CD4-positive, alpha-beta T cell treated with Interleukin-21 for 1 hour (primary cell): ENCODE data around the gene IQCB1.

Source experiments
- DNase-seq: peaks from one replicate; pipeline ENCODE4 v3.0.0-alpha.2; 2020

IQCB1 gene

GRCh38 chr3:121740896-121741295, 94.0 kb downstream of the IQCB1 start:
- no peak for DNase-seq

GRCh38 chr3:121739902-121740301, 95.0 kb downstream of the IQCB1 start:
- DNase-seq, result no peak

- DNase-seq, result no peak
Measured at GRCh38 chr3:121737644-121738043, 97.2 kb downstream of the IQCB1 start.

- DNase-seq, result no peak
Measured at GRCh38 chr3:121736112-121736511, 98.7 kb downstream of the IQCB1 start.

- no peak for DNase-seq
Measured at GRCh38 chr3:121735047-121735696, 99.7 kb downstream of the IQCB1 start.

- DNase-seq, result no peak
Measured at GRCh38 chr3:121730940-121731687, 103.7 kb downstream of the IQCB1 start.

GRCh38 chr3:121724130-121724529, 110.7 kb downstream of the IQCB1 start:
- DNase-seq, result no peak

GRCh38 chr3:121723485-121723884, 111.4 kb downstream of the IQCB1 start:
- no peak for DNase-seq

GRCh38 chr3:121722411-121722810, 112.4 kb downstream of the IQCB1 start:
- no peak for DNase-seq

GRCh38 chr3:121720163-121720562, 114.7 kb downstream of the IQCB1 start:
- no peak for DNase-seq
